Activated T-helper 1 cell treated with Interleukin-2 at 50 U/mL for 16 hours (primary cell): ENCODE results near the gene PTPRG.

Experiments used
- DNase-seq: peaks from one replicate; pipeline ENCODE4 v3.0.0-alpha.2; 2020; ENCODE audit warnings: low read depth

Gene PTPRG

GRCh38 chr3:61562721-61563312 lies 1.4 kb downstream of the PTPRG start:
- no peak for DNase-seq

- DNase-seq, result no peak
Observed at GRCh38 chr3:61563313-61564271, 2.2 kb downstream of the PTPRG start.

- DNase-seq, result no peak
Observed at GRCh38 chr3:61564395-61565059, 3.2 kb downstream of the PTPRG start.

- DNase-seq, result no peak
Observed at GRCh38 chr3:61565569-61565968, 4.2 kb downstream of the PTPRG start.

GRCh38 chr3:61568127-61568526 lies 6.8 kb downstream of the PTPRG start:
- DNase-seq, result no peak

GRCh38 chr3:61569856-61570580 lies 8.6 kb downstream of the PTPRG start:
- no peak for DNase-seq

- DNase-seq, result no peak
Observed at GRCh38 chr3:61570813-61571212, 9.4 kb downstream of the PTPRG start.

GRCh38 chr3:61571516-61572336 lies 10.4 kb downstream of the PTPRG start:
- DNase-seq, result no peak

GRCh38 chr3:61572879-61573278 lies 11.5 kb downstream of the PTPRG start:
- no peak for DNase-seq

- no peak for DNase-seq
Observed at GRCh38 chr3:61573441-61573840, 12.1 kb downstream of the PTPRG start.

GRCh38 chr3:61574854-61575253 lies 13.5 kb downstream of the PTPRG start:
- DNase-seq, result no peak

GRCh38 chr3:61575893-61576292 lies 14.5 kb downstream of the PTPRG start:
- no peak for DNase-seq

- no peak for DNase-seq
Observed at GRCh38 chr3:61577760-61578159, 16.4 kb downstream of the PTPRG start.

- DNase-seq, result no peak
Observed at GRCh38 chr3:61578667-61579367, 17.4 kb downstream of the PTPRG start.

- DNase-seq, result no peak
Observed at GRCh38 chr3:61579685-61580084, 18.3 kb downstream of the PTPRG start.

GRCh38 chr3:61580982-61581643 lies 19.7 kb downstream of the PTPRG start:
- DNase-seq, result no peak

- DNase-seq, result no peak
Observed at GRCh38 chr3:61582287-61582686, 20.9 kb downstream of the PTPRG start.

- DNase-seq, result no peak
Observed at GRCh38 chr3:61582846-61583245, 21.5 kb downstream of the PTPRG start.

- no peak for DNase-seq
Observed at GRCh38 chr3:61583890-61584875, 22.8 kb downstream of the PTPRG start.
